Heart left ventricle (tissue), 16 donors: ENCODE data around the gene LONRF2. TPM values are rescaled to one million over a fixed set of nuclear protein-coding genes. Genes with fewer than 3 reads are reported as not detected.

ENCODE experiments used
- ATAC-seq, 4 donors: fragments of 200-7000 bp; cut with Tn5 transposase; one replicate each; pipeline ENCODE4 v1.9.1; 2020 to 2022; ENCODE audit warnings: moderate library complexity in 4 of 4, mild to moderate bottlenecking in 3 of 4, moderate number of reproducible peaks in 1 of 4
- DNase-seq, 5 donors: peaks; one replicate each; pipeline ENCODE4 v3.0.0-alpha.2; 2020
- H3K27ac ChIP-seq, 12 donors: fragments of 200-600 bp; sonication (generic) in 4 of 12; one replicate each; pipeline versions ENCODE4 v1.5.0 to v1.8.0; 2016 to 2022; ENCODE audit warnings: mild to moderate bottlenecking in 2 of 12
- H3K27me3 ChIP-seq, 9 donors: fragments of 200-600 bp; sonication (generic) in 2 of 9; one replicate each; pipeline versions ENCODE4 v1.5.1 to v1.8.0; 2016 to 2022; ENCODE audit warnings: mild to moderate bottlenecking in 3 of 9
- H3K36me3 ChIP-seq, 9 donors: fragments of 200-600 bp; sonication (generic) in 2 of 9; one replicate each; pipeline versions ENCODE4 v1.5.0 to v1.8.0; 2018 to 2022; ENCODE audit warnings: mild to moderate bottlenecking in 2 of 9
- H3K4me1 ChIP-seq, 12 donors: fragments of 200-600 bp; sonication (generic) in 4 of 12; one replicate each; pipeline versions ENCODE4 v1.5.0 to v1.8.0; 2016 to 2022; ENCODE audit warnings: mild to moderate bottlenecking in 3 of 12
- H3K4me3 ChIP-seq, 12 donors: fragments of 200-600 bp; sonication (generic) in 4 of 12; one replicate each; pipeline versions ENCODE4 v1.5.0 to v1.8.0; 2017 to 2022; ENCODE audit warnings: mild to moderate bottlenecking in 9 of 12, moderate library complexity in 4 of 12
- H3K9me3 ChIP-seq, 12 donors: fragments of 200-600 bp; sonication (generic) in 4 of 12; one replicate each; pipeline versions ENCODE4 v1.5.0 to v1.8.0; 2016 to 2022; ENCODE audit warnings: mild to moderate bottlenecking in 1 of 12
- POLR2A ChIP-seq, 2 donors: fragments of 450-650 bp; IDR thresholded peaks; one replicate each; pipeline ENCODE4 v1.6.1; 2017; ENCODE audit warnings: antibody characterized with exemption in 2 of 2, mild to moderate bottlenecking in 2 of 2, moderate library complexity in 2 of 2
- WGBS, 4 donors: extraction: QIAGEN DNeasy Blood & Tissue Kit in 2 of 4; methylation state at CpG; one replicate each; pipeline versions ENCODE4 v1.1.5 to v1.1.7; 2013 to 2018; 5-methylcytosine and 5-hydroxymethylcytosine counted together
- intact Hi-C, 10 donors: fragments of 100-400 bp; cut with DNase I; formaldehyde crosslinking; loops; one replicate each; pipeline versions ENCODE4 v1.11.1 to v1.14.2; 2022
- polyA plus RNA-seq, 2 donors: library from polyadenylated mRNA; stranded (reverse); fragments of 200-250 nt; gene quantifications; one replicate each; pipeline ENCODE4 v1.2.3, GENCODE V29; 2013
- total RNA-seq, 9 donors: library from RNA; depleted of rRNA in 2 of 9; stranded (reverse); fragments of >200 nt in 2 of 9; fragmentation: NEBNext Ultra II Directional in 3 of 9; extraction: Animal tissue kit (Norgen Biotek cat#: 25700) in 3 of 9; gene quantifications; one replicate each; pipeline versions ENCODE4 v1.1.0 to v1.2.4, GENCODE V29; 2016 to 2023
- TF ChIP-seq, protein P1 (sequence below), 12 donors: fragments of 200-600 bp; sonication (generic) in 4 of 12; IDR thresholded peaks; one replicate each; pipeline versions ENCODE4 v1.5.0 to v1.8.0; 2018 to 2022; ENCODE audit warnings: antibody characterized with exemption in 12 of 12, mild to moderate bottlenecking in 5 of 12
- donor health status: ischemic (EF 13 %, LVEDD 7.1; RV severe dilation, severe dysfunction).
- donor health status: healthy with polysubstance abuse.
- donor health status: DM: no; HTN: yes; CAD: no.
- donor health status: DM: no; HTN: no; CAD: no.
- donor health status: ischemic (EF 25% LVEDD 6.9; RV normal size, moderate dysfunction).
- donor health status: ischemic (EF 25% LVEDD 5.7; RV mildly dilated, moderate dysfunction).
- donor health status: healthy.
- donor health status: DM: yes; HTN: yes; CAD: no.
- donor health status: ischemic (EF 35%, LVEDD 5.7; RV mildly dilated, moderate dysfunction).
- donor health status: nonischemic (EF 11% LVEDD 7.7; RV severe dilation, severe dysfunction).
- donor health status: DM: yes; HTN: yes; CAD: no.
- donor health status: PGD.
- donor health status: ischemic (EF 29% LVEDD 5.4; RV normal size, mild dysfunction).
- donor health status: nonischemic (EF 23%, LVEDD 6.1; RV moderate dilation, normal function).

LONRF2 gene
- total and polyA plus RNA-seq, 11 donors, result 2.4 to 29.7 (median 16.5) TPM

DNA sequence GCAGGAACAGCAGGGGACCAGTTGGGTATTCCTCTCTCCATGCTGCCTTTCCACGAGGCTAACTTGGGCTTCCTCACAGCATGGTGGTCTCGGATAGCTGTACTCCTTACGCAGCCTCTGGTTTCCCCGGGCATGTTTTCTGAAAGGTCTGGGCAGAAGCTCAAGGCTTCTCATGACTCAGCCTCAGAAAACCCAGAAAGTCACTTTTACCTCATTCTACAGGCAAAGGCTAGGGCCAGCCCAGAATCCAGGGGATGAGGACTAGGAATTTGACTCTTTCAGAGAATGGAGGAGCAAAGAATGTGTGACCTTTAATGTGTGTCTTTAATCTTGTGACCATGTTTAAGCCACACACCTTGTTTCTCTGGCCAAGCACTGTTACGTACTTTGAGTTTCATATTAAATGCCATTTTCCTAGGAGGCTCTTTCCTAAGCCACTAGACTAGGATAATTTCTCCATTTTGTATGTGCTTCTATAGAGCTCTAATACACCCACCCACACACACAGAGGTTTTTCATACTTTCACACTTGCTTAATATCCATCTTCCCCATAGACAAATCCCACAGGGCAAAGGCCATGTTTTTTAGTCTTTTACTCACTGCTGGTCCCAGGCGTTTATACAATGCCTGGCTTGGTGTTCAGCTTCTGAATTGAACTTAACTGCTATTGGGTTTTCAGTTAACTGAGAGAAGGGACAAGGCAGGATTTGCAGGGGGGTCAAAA lies 77.3 kb downstream of the LONRF2 start:
- Histone ChIP-seq H3K4me1 (peaks cover 0 to 13% (median 3%) of the 10 kb centered on the region in 12 donors), H3K4me3 (no peak overlapping the region), H3K27ac (no peak overlapping the region), H3K9me3 (no peaks in the 10 kb centered on the region), H3K36me3 (no peaks in the 10 kb centered on the region), H3K27me3 (no peaks in the 10 kb centered on the region)
- intact Hi-C loops, result loop anchor here (2.0 to 10.0 kb wide), 14 partner anchors 68 to 748 kb away; no protein-coding TSS in a partner anchor
- TF ChIP-seq POLR2A (IDR thresholded peaks at IDR 0.05), result no peak
- TF ChIP-seq, protein P1, sequence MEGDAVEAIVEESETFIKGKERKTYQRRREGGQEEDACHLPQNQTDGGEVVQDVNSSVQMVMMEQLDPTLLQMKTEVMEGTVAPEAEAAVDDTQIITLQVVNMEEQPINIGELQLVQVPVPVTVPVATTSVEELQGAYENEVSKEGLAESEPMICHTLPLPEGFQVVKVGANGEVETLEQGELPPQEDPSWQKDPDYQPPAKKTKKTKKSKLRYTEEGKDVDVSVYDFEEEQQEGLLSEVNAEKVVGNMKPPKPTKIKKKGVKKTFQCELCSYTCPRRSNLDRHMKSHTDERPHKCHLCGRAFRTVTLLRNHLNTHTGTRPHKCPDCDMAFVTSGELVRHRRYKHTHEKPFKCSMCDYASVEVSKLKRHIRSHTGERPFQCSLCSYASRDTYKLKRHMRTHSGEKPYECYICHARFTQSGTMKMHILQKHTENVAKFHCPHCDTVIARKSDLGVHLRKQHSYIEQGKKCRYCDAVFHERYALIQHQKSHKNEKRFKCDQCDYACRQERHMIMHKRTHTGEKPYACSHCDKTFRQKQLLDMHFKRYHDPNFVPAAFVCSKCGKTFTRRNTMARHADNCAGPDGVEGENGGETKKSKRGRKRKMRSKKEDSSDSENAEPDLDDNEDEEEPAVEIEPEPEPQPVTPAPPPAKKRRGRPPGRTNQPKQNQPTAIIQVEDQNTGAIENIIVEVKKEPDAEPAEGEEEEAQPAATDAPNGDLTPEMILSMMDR (IDR thresholded peaks at IDR 0.05), result no peak
- DNase-seq (no peak), ATAC-seq (no peak)
- 87 to 89% (median 87%) methylated on average over 6 of the region's 6 CpGs for WGBS, 4 donors

DNA sequence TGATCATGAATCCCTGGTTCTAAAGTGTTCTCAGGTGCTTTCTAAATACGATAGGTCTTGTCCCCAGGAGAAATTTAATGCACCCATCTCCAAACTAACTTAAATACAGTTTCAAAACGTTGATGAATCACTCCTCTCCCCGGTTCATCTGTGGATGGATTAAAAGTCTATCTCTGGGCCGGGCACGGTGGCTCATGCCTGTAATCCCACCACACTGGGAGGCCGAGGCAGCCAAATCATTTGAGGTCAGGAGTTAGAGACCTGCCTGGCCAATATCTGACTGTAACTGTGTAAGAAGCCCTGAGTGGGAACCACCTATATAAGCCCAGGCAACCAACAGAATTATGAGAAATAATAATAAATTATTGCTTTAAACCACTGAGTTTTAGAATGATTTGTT lies 78.7 kb downstream of the LONRF2 start:
- WGBS, 4 donors, result 75 to 83% (median 79%) methylated on average over 6 of the region's 6 CpGs
- intact Hi-C loops, result loop anchor here (1.0 to 10.0 kb wide), 17 partner anchors 66 to 686 kb away; no protein-coding TSS in a partner anchor

DNA sequence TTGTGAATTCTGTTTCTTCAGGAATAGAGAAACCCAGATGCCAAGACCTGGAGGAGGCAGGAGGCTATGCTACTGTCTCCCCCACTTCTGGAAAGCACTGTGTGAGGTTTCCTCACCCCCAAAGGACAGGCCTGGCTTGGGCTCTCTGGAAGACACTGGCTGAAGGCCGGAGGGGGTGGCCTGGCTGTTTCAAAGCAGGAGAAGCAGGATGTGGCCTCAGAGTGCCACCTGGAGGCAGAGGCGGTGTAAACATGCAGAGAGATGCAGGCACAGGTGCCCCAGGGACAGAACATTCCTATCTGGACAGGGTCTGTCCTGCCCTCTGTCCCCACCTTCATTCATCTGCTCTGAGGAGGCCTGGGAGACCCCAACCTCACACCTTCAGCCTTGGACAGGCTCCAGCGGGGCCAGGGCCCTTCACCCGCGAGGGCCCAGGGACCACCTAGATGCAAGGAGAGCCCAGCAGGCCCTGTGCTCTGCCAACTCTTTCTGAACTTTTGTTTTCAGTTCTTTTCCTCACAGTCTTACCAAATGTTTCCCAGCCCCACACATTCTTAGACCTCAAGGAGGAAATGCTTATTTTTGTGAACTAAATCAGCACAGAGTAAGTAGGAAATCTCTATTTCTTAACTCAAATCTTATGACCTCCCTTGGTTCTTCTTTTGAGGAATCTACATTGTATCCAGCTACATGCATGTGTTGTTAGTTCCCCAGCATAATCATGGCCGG lies 79.2 kb downstream of the LONRF2 start:
- peak overlapping the region in 1 of 12 donors; percentile 78 for H3K27ac ChIP-seq
- TF ChIP-seq, protein P1 (IDR thresholded peaks at IDR 0.05), result peak; percentile 47 to 85 (median 78)
- TF ChIP-seq POLR2A (IDR thresholded peaks at IDR 0.05), result no peak
- peaks cover 0 to 13% (median 3%) of the 10 kb centered on the region in 12 donors for H3K4me1 ChIP-seq
- ATAC-seq (peak; percentile 73 to 88 (median 85)), DNase-seq (peak; percentile 69 to 84 (median 73))
- 41 to 45% (median 43%) methylated on average over 6 of the region's 6 CpGs for WGBS, 4 donors
- H3K27me3 ChIP-seq, result no peaks in the 10 kb centered on the region
- intact Hi-C loops, result loop anchor here (1.0 to 10.0 kb wide), 16 partner anchors 66 to 686 kb away; no protein-coding TSS in a partner anchor
- H3K36me3 ChIP-seq, result no peaks in the 10 kb centered on the region
- H3K9me3 ChIP-seq, result no peaks in the 10 kb centered on the region
- no peak overlapping the region for H3K4me3 ChIP-seq

More for the DNA sequence above, 78.7 kb downstream of the LONRF2 start:
- Histone ChIP-seq H3K9me3 (no peaks in the 10 kb centered on the region), H3K4me3 (no peak overlapping the region), H3K27ac (no peak overlapping the region), H3K36me3 (no peaks in the 10 kb centered on the region), H3K27me3 (no peaks in the 10 kb centered on the region), H3K4me1 (peaks cover 0 to 13% (median 3%) of the 10 kb centered on the region in 12 donors)
- DNase-seq (no peak), ATAC-seq (no peak)
- TF ChIP-seq, protein P1 (IDR thresholded peaks at IDR 0.05), result no peak
- TF ChIP-seq POLR2A (IDR thresholded peaks at IDR 0.05), result no peak

DNA sequence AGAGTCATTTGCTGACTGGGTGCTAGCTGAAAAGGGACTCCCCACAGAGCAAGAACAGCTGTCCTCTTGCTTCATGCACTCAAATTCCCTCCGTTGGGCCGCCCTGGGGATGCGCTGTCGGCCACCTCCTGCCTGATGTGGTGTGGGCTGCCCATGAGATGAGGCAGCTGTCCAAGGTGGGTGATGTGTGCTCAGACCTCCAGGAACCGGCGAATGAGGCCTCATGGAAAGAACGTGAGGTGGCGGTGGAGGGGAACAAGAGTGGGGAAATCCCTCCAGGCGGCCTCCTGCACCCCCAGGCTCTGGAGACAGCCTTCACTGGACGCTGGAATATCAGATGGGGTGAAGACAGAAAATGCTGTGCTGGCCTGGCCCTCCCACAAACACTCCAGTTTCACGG lies 79.8 kb downstream of the LONRF2 start:
- WGBS, 4 donors, result 74 to 83% (median 79%) methylated on average over 11 of the region's 11 CpGs
- DNase-seq, result no peak

More for the DNA sequence above, 79.8 kb downstream of the LONRF2 start:
- TF ChIP-seq, protein P1 (IDR thresholded peaks at IDR 0.05), result no peak
- no peak for TF ChIP-seq POLR2A (IDR thresholded peaks at IDR 0.05)
- Histone ChIP-seq H3K4me1 (peaks cover 0 to 13% (median 3%) of the 10 kb centered on the region in 12 donors), H3K9me3 (no peaks in the 10 kb centered on the region), H3K27ac (no peak overlapping the region), H3K27me3 (no peaks in the 10 kb centered on the region), H3K4me3 (no peak overlapping the region), H3K36me3 (no peaks in the 10 kb centered on the region)
- intact Hi-C loops, result loop anchor here (2.0 to 10.0 kb wide), 15 partner anchors 65 to 685 kb away; no protein-coding TSS in a partner anchor
- peak in 2 of 4 donors; percentile 15 to 25 for ATAC-seq
